GM21423 (cell line): ENCODE data around the gene SPRY2.

ENCODE experiments used
- ATAC-seq: cut with Tn5 transposase; IDR thresholded peaks from one replicate; pipeline ENCODE4 v1.9.1; 2021; ENCODE audit warnings: mild to moderate bottlenecking, moderate library complexity; ENCODE audit not compliant: unreplicated experiment

Gene SPRY2

GRCh38 chr13:80314711-80315653 is 25.9 kb downstream of the SPRY2 start:
- ATAC-seq, result no peak

- no peak for ATAC-seq
These were observed 27.2 kb downstream of the SPRY2 start for GRCh38 chr13:80313668-80314256.

DNA sequence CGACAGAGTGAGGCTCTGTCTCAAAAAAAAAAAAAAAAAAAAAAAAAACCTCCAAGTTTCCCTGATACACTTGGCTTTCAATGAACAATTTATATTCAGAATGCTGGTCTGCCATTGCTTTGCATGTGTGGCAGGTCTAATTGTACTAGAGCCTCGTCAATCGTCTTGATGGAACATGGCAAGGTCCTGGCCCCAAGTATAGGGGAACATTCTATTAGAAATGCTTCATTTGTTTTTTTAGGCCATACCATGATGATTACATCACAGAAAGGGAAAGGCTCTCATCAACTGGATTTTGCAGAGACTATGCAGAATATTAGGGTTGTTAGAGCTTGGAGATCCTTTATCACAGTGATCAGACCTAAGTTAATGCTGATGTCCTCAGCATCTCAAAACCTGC is 28.0 kb downstream of the SPRY2 start:
- ATAC-seq, result no peak

GRCh38 chr13:80312012-80312704 is 28.8 kb downstream of the SPRY2 start:
- no peak for ATAC-seq

DNA sequence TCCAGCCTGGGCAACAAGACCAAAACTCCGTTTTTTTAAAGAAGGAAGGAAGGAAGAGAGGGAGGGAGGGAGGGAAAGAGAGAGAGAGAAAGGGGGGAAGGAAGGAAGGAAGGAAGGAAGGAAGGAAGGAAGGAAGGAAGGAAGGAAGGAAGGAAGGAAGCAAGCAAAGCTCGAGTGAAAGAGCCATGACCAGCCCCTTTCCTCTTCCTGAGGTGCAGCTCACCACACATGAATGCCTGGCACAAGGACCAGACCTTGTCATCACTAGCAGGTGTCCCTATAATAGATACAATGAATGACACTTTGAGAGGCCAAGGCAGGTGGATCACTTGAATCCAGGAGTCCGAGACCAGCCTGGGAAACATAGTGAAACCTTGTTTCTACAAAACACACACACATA is 31.0 kb downstream of the SPRY2 start:
- ATAC-seq, result no peak

DNA sequence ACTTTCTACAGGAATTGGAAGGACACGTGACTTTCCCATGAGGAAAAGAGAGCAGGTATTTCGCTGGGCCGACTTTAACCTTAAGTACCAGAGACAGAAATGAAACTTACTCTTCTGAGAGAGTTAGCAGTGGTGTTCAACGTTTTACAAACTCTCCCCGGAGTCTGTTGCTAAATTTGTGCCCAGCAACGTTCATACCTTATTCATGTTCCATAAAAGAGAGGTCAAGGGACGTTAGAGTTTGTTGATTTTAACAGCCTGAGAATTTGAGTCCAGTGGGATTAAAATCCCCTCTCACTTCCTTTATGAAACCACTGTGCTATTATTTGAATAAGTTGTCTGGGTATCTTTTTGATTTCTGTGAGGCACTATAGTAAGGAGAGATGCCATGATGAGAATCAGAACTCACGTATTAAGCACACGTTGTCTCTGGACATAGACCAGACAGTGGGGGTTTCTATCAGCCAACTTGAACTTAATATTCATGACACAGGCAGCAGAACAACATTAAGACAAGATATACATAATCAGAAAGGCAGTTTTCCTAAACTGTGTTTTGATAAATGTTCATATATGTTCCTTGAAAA is 33.4 kb downstream of the SPRY2 start:
- ATAC-seq, result no peak

- ATAC-seq, result no peak
These were observed 34.5 kb downstream of the SPRY2 start for GRCh38 chr13:80306337-80306972.

DNA sequence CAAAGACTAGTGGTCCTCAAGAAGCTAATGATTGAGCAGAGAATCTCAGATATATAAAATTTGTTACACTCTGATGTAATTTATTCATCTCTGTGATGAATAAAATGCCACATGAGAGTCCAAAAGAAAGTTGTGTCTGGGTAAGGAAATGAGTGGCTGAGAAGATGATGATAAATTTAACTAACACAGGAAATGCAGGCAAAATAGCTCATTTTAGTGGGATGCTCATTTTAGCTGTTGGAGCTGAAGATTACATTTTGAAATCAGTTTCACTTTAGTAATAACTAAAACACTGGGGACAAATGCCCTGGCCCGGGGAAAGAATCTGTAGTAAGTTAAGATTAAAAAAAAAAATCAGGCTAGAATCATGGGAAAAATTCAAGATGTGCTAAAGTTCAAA is 35.2 kb downstream of the SPRY2 start:
- no peak for ATAC-seq

DNA sequence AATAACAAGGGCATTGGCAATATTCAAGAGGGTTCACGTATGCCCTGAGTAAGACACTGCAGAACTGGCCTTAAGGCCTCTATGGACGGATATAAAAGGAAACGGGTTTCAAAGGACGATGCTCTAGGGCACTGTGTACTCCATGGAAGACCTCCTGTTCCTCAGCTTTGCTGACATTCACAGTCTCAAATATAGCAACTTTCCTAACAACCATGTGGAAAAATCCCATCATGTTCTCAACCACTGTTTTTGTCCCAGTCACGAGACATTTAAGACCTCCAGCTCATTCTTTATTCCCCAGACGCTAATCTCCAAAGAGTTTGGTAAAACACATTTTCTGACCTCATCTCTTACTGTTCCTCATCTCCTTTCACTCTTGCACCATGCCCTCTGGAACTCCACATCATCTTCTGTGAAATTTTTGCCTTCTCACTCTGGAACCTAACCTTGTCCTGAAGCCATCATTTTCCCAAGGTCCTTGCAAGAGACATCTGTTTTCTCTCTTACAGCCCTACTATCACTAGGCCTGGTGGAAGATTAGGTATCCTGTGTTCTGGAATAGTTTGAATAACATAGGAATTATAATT is 37.6 kb downstream of the SPRY2 start:
- no peak for ATAC-seq

GRCh38 chr13:80299046-80299445 is 41.9 kb downstream of the SPRY2 start:
- no peak for ATAC-seq

DNA sequence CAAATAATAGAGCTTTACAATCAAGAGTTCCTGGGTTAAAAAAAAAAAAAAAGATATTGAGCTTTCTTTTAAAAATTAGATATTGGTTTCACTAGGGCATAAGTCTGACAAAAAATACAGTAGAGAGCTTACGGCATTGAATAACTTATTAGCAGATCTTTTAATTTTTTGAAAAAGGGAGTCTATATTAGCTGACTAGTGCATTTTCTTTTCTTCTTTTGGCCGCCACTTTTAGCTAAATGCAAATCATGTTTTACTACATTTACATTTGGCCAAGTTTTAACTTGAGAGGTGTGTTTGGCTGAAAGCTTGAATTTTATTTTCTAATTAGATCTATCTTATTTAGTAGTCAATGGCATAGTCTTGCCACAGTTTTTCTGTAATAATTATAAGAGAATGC is 43.4 kb downstream of the SPRY2 start:
- ATAC-seq, result no peak

DNA sequence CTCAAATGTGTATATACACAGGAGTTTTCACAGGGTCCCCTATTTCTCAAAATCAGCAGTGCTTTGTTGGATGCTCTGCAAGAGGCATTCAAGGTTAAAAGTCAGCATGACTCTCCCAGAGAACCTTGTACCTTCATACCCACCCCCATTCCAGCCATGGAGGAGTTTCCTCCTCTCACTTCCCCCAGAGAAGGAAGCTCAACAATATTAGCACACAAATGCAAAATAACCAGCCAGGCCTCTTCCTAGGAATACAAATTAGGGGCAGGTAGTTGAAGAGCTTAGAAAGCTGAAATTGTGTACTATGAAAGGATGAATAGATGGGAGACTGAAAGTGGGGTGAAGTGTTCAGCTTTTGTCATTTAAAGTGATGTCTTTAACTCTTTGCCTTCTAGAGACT is 43.8 kb downstream of the SPRY2 start:
- ATAC-seq, result no peak

DNA sequence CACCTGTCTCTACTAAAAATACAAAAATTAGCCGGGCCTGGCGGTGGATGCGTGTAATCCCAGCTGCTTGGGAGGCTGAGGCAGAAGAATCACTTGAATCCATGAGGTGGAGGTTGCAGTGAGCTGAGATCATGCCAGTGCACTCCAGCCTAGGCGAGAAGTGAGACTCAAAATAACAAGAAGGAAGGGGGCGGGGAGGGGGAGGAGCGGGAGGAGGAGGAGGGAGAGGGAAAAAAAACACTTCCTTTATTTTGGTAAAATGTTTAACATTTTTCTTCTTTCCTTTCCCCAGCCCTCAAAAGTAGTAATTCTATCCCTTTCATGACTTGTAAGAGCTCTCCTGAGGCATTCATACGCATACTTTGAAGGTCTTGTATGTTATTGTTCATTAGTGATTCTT is 44.3 kb downstream of the SPRY2 start:
- no peak for ATAC-seq

DNA sequence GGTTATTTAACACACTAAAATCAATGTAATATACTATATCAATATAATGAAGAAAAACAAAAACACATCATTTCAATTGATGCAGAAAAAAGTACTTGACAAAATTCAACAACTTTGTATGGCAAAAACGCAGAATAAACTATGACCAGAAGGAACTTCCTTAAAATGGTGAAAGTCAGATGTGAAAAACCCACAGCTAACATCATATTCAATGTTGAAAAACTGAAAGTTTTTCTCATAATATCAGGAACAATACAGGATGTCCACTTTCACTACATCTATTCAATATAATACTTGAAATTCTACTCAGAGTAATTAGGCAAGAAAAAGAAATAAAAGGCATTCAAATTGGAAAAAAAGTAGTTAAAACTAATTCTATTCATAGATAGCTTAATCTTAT is 50.3 kb downstream of the SPRY2 start:
- ATAC-seq, result no peak
